H7 (cell line): ENCODE data around the gene PLPP1. TPM values are rescaled to one million over a fixed set of nuclear protein-coding genes. Genes with fewer than 3 reads are reported as not detected.
"Not testable (repeated sequence)": the region's sequence is repeated elsewhere in the genome, so short reads cannot be mapped to it uniquely, and the experiment has no call there.

ENCODE experiments used
- DNase-seq: peaks from one replicate; pipeline ENCODE4 v3.0.0; 2012
- H3K27me3 ChIP-seq: 2 replicates; pipeline ENCODE4 v1.6.0; 2011; ENCODE audit warnings: mild to moderate bottlenecking, low read length; ENCODE audit not compliant: control insufficient read depth, insufficient read depth
- H3K36me3 ChIP-seq: replicated peaks from 2 replicates; pipeline ENCODE4 v1.5.1; 2011; ENCODE audit warnings: low read length; ENCODE audit not compliant: control insufficient read depth, insufficient read depth
- H3K4me3 ChIP-seq: 2 replicates; pipeline ENCODE4 v1.5.1; 2011; ENCODE audit warnings: low read depth, mild to moderate bottlenecking, control low read depth, low read length, moderate library complexity; ENCODE audit not compliant: insufficient read depth
- total RNA-seq: library from RNA; depleted of rRNA; stranded (reverse); fragments of >200 nt; shearing (Covaris generic); gene quantifications from 2 replicates; pipeline ENCODE4 v1.2.3, GENCODE V29; 2014

PLPP1 gene
- total RNA-seq, 1 experiment from 2014 or later, result 81.4 TPM

DNA sequence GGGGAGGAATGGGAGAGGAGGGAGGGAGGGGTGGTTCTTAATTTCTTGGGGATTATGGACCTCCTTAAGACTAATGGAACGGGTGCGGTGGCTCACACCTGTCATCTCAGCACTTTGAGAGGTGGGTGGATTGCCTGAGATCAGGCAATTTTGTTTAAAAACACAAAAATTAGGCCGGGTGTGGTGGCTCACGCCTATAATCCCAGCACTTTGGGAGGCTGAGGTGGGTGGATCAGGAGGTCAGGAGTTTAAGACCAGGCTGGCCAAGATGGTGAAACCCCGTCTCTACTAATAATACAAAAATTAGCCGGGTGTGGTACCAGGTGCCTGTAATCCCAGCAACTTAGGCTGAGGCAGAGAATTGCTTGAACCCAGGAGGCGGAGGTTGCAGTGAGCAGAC lies 30.8 kb downstream of the PLPP1 start:
- not testable (repeated sequence) for H3K4me3 ChIP-seq, H3K27me3 ChIP-seq, H3K36me3 ChIP-seq, DNase-seq

DNA sequence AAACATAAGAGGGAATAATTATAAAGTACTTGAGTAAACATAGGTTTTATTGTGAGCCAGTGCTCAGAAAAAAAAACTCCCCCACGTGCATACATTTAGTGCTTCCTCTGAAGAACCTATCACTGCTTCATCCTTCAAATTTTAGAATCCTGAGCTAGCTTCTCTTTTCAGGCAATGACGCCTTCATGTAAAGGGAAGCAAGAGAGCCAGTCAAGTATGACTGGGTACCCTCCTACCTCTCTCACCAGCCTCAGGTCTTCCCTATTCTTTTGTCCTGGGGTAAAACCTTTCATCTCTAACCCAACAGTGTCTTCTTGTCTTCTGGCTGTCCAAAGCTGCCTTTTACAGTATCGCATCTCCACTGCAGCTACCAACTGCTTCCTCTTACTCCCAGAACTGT lies 32.0 kb downstream of the PLPP1 start:
- no peaks in the 10 kb centered on the region for H3K27me3 ChIP-seq
- no peaks in the 10 kb centered on the region for H3K36me3 ChIP-seq
- no peak for DNase-seq
- H3K4me3 ChIP-seq, result no peak overlapping the region

DNA sequence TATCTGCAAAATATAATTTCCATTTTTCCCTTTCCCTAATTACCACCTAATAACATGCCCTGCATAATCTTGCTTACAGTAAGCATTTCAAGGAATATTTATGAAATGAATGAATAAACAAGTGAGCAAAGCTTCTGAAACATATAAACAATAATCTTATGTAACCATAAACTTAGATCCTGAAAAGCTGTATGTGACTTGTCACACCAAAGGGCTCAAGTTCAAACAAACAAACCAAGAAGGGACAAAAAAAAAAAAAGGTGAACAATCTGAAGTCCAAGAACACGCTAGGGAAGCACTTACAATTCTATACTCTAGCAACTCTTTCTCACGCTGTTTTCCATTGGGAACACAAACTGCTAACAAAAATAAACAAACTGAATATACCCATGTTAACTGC lies 36.3 kb downstream of the PLPP1 start:
- no peak for DNase-seq
- Histone ChIP-seq H3K4me3 (no peak overlapping the region), H3K36me3 (no peaks in the 10 kb centered on the region; the same call in 1 of the 2 replicates), H3K27me3 (no peaks in the 10 kb centered on the region)

DNA sequence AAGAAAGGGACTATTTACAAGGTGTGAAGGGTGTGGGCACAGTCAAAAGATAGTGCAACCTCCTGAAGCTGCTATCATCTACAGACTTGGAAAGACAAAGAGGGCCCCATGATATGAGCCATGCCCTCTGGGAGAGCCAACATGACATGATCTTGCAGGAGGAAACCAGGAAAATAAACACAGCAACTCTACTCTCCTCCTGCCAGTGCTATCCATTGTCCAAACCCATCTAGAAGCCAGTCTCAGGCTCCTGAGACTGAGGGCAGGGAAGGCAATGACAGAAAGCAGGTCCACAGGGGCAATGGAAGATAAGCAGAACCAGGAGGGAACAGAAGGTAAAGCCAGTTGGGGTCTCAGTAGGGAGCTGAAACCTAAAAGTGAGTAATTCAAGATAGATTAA lies 37.1 kb downstream of the PLPP1 start:
- H3K36me3 ChIP-seq, result no peaks in the 10 kb centered on the region; the same call in 1 of the 2 replicates
- H3K27me3 ChIP-seq, result no peaks in the 10 kb centered on the region
- H3K4me3 ChIP-seq, result no peak overlapping the region
- no peak for DNase-seq

DNA sequence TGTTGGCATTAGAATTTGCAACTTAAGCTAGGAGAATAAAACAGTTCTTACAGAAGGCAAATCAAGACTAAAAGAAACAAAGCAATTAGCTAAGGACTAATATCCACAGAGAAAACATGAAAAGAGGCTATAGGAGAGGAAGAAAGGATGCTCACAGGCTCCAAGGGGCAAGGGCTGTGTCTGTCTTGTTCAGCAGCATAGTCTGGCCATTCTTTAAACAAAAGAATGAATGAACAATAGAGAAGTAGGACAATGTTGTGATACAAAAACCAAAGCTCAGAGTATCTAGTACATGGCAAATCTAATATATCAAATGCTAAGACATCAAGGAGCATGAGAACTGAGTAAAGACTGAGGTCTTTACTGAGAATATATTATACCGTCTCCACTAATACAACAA lies 39.5 kb downstream of the PLPP1 start:
- H3K27me3 ChIP-seq, result no peaks in the 10 kb centered on the region
- peaks cover 1% of the 10 kb centered on the region for H3K36me3 ChIP-seq
- DNase-seq, result no peak
- H3K4me3 ChIP-seq, result no peak overlapping the region

DNA sequence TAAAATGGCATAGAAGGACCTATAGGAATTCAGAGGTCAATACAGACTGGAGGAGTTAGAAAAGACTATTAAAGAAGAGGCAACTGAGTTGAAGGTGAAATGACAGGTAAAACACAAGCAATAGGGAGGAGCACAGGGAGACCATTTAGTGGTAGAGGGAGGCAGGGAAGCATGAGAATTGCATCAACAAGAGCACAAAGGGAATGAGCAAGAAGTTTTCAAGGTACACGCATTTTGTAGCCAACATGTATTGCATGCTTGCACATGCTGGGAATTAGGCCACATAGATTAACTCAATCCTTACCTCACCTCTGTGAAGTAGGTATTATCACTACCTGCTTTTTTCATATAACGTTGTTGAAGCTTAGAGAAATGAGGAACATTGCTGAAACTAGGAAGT lies 42.3 kb downstream of the PLPP1 start:
- Histone ChIP-seq H3K4me3 (no peak overlapping the region), H3K27me3 (no peaks in the 10 kb centered on the region), H3K36me3 (peaks cover 1% of the 10 kb centered on the region)
- DNase-seq, result no peak

DNA sequence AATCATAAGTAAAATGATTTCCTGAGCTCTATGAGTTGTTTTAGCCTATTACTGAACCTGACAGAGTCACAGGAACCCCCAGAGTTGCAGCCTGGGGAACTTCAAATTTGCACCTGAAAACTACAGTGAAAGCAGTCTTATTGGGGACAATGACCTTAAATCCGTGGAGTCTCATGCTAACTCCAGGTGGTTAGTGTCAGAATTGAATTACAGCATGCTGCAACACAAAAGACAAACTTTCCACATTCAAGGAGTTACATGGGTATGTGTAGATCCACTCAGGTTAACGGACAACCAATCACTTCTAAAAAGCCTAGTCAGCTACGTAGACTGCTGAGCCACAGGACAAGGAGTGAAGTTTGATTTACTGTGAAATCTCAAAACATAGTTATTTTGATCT lies 49.7 kb downstream of the PLPP1 start:
- Histone ChIP-seq H3K27me3 (no peaks in the 10 kb centered on the region), H3K36me3 (no peaks in the 10 kb centered on the region; the same call in 1 of the 2 replicates), H3K4me3 (no peak overlapping the region)
- no peak for DNase-seq

DNA sequence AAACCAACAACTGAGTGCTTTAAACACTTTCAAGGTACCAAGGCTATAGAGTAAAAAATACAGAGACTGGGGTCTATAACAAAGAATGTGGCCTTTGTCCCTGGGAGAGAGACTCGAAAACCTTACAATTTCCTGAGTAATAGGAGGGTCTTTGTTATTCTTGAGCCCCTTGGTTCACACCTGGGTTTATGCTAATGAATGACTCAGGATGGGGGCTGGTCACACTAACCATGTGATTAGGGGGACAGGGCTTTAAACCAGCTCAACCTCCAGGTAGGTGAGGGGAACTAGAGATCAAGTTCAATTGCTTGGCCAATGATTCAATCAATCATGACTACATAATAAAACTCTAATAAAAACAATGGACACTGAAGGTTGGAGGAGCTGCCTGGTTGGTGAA lies 50.2 kb downstream of the PLPP1 start:
- Histone ChIP-seq H3K36me3 (no peaks in the 10 kb centered on the region), H3K4me3 (no peak overlapping the region), H3K27me3 (no peaks in the 10 kb centered on the region)
- DNase-seq, result peak; percentile 15

DNA sequence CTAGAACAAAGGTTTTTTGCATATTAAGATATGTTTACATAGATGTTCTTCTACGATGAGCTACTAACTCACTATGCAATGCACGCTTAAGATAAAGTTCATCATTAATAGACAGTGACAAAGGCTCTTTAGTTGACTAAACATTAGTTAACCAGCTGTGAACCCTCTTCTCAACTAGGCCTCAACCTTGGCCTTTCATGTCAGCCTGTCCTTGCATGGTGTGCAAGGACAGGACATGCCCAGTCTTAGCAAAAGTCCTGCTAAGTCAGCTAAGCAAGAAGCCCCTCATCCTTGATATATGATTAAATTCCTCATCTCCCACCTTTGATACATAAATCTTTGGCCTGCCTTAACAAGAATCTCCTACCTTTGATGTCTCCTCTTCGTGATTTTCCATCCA lies 50.9 kb downstream of the PLPP1 start:
- no peaks in the 10 kb centered on the region for H3K36me3 ChIP-seq
- no peaks in the 10 kb centered on the region for H3K27me3 ChIP-seq
- DNase-seq, result no peak
- no peak overlapping the region for H3K4me3 ChIP-seq

DNA sequence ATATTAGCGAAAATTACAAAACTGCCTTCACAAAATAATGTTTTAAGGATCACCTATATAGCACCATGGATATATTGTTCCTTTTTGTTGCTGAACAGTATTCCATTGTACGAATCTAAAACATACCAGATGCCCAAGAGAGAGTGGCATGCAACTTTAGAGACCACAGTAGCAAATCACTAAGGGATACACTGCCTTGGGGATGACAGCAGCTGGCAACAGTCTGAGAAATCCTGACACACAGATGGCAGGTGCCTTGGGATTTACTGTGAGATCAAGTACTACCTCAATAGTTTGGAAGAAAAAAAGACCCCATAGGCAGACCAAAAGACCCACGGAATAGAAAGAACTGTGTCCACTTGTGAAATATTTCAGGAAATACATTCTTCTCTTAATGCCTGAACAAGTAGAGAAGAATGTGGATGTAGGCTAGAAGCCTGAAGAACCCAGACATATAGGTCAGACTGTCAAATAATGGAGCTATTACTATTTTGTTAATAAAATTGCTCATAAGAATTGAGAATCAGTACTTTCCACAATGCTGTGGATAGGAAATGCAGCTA lies 53.4 kb downstream of the PLPP1 start:
- H3K27me3 ChIP-seq, result no peaks in the 10 kb centered on the region
- DNase-seq, result no peak
- no peaks in the 10 kb centered on the region for H3K36me3 ChIP-seq
- H3K4me3 ChIP-seq, result no peak overlapping the region

DNA sequence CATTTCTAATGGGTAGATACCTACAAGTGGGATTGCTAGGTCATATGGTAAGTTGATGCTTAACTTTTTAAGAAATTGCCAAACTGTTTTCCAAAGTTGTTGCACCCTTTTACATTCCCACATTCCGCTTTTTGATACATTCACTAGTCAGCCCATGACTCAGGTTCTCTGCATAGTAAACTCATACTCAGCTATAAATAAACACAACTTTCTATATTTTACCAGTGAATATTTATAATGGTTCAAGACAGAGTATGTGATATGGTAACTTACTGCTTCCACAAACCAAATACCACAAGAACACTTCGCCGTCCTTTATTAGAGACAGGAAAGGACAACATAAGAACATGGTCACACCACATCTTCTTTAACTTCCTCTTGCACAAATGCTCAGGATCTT lies 54.0 kb downstream of the PLPP1 start:
- DNase-seq, result no peak
- H3K36me3 ChIP-seq, result no peaks in the 10 kb centered on the region
- no peak overlapping the region for H3K4me3 ChIP-seq
- H3K27me3 ChIP-seq, result no peaks in the 10 kb centered on the region

DNA sequence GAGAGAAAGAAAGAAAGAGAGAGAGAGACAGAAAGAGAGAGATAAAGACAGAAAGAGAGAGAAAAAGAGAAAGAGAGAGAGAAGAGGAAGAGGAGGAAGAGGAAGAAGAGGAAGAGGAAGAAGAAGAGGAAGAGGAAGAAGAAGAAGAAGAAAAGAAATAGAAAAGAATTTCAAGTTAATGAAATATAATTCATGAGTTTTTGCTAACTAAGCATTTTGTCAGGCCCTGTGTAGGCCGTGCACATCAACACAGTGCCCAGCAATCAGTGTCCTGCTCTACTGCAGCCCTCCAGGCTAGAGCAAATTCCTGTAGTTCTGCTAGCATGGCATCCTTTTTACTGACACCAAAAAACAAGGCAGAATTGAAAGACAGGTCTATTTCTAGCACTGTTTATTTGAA lies 62.1 kb downstream of the PLPP1 start:
- DNase-seq, result no peak
- Histone ChIP-seq H3K4me3 (no peak overlapping the region), H3K36me3 (peaks cover under 1% of the 10 kb centered on the region; the same call in 1 of the 2 replicates), H3K27me3 (no peaks in the 10 kb centered on the region)

DNA sequence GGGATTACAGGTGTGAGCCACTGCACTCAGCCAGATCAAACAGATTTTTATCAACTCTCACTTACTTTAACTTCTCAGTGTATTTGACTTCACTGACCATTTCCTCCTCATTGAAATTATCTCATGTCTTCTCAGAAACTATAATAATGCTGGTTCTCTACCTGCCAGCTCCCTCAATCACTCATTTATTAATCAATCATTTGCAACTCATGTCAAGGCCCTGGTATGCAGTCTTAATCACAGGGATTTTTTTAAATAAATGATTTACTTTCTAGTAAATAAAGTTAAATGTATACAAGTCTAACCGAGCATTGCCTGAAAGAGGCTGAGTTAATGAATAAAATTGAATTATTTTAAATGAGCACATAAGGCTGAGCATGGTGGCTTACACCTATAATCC lies 63.3 kb downstream of the PLPP1 start:
- Histone ChIP-seq H3K27me3 (no peaks in the 10 kb centered on the region), H3K4me3 (no peak overlapping the region), H3K36me3 (peaks cover 2% of the 10 kb centered on the region; the same call in 1 of the 2 replicates)
- DNase-seq, result no peak

DNA sequence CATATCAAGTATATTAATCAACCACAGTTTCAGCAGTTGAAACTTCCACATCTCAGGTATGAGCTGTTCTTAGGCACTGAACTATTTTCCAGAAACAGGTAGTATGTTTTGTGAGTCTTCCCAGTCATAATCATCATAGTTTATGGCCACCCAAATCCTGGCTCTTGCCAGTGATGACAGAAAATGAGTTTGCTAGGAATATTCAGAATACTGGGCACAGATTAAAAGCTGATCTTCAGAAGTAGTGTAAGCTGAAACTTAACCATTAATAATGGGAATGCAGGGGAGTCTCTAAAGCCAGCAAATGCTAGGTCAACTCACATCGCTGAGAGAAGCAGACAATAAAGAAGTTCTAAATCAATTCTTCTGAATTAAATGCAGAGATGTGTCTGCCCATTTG lies 64.5 kb downstream of the PLPP1 start:
- DNase-seq, result no peak
- Histone ChIP-seq H3K27me3 (no peaks in the 10 kb centered on the region), H3K4me3 (no peak overlapping the region), H3K36me3 (peaks cover 2% of the 10 kb centered on the region; the same call in 1 of the 2 replicates)

DNA sequence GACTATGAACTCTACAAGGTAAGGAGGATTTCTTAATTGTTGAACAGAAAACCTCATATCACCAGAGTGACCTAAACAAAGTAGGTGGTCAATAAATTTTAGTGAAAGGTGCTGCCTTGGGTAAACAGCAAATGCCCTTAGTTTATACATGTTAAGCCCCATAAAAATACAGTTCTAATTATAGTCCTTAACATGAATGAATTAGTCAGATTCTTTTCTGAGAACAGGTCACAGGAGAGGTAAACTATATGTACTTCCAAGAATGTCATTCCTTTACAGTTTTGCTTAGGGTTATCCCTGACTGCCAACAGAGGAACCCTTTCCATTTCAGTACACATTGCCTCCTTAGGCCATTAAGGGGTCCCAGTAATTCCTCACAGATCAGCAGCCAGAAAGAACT lies 64.9 kb downstream of the PLPP1 start:
- Histone ChIP-seq H3K4me3 (no peak overlapping the region), H3K27me3 (no peaks in the 10 kb centered on the region), H3K36me3 (peaks cover 2% of the 10 kb centered on the region; the same call in 1 of the 2 replicates)
- no peak for DNase-seq
